ENCODE data around the gene MARK1.
"Not testable (repeated sequence)": the region's sequence is repeated elsewhere in the genome, so short reads cannot be mapped to it uniquely, and the experiment has no call there.

The MARK1 gene

GRCh38 chr1:220631238-220631815, 103.4 kb downstream of the MARK1 start:
- peak in 1 of 3 experiments; percentile 18 for DNase-seq

- DNase-seq = no peak
Measured at GRCh38 chr1:220637759-220638158, 109.8 kb downstream of the MARK1 start.

GRCh38 chr1:220642285-220642684, 114.3 kb downstream of the MARK1 start:
- no peak for DNase-seq

GRCh38 chr1:220652995-220653394, 125.1 kb downstream of the MARK1 start:
- DNase-seq = no peak

GRCh38 chr1:220655509-220655908, 127.6 kb downstream of the MARK1 start:
- no peak for DNase-seq

GRCh38 chr1:220655961-220656740, 128.2 kb downstream of the MARK1 start:
- peak in 1 of 3 experiments; percentile 14 for DNase-seq

GRCh38 chr1:220666349-220666748, 138.4 kb downstream of the MARK1 start:
- no peak for DNase-seq

- no peak for DNase-seq
Measured at GRCh38 chr1:220669005-220669404, 141.1 kb downstream of the MARK1 start.

GRCh38 chr1:220670365-220670764, 142.4 kb downstream of the MARK1 start:
- no peak for DNase-seq

- DNase-seq = no peak
Measured at GRCh38 chr1:220673921-220674320, 146.0 kb downstream of the MARK1 start.

- DNase-seq = no peak
Measured at GRCh38 chr1:220677251-220677650, 149.3 kb downstream of the MARK1 start.

- peak in 2 of 3 experiments; percentile 18 to 68 for DNase-seq
Measured at GRCh38 chr1:220680085-220680687, 152.2 kb downstream of the MARK1 start.

- DNase-seq = no peak
Measured at GRCh38 chr1:220681220-220681880, 153.4 kb downstream of the MARK1 start.

- no peak for DNase-seq
Measured at GRCh38 chr1:220682901-220683576, 155.1 kb downstream of the MARK1 start.

- DNase-seq = not testable (repeated sequence)
Measured at GRCh38 chr1:220683716-220684115, 155.8 kb downstream of the MARK1 start.

- no peak for DNase-seq
Measured at GRCh38 chr1:220684890-220685289, 157.0 kb downstream of the MARK1 start.

- DNase-seq = no peak
Measured at GRCh38 chr1:220685879-220686278, 157.9 kb downstream of the MARK1 start.

GRCh38 chr1:220687809-220688208, 159.9 kb downstream of the MARK1 start:
- no peak for DNase-seq

- no peak for DNase-seq
Measured at GRCh38 chr1:220689666-220690065, 161.7 kb downstream of the MARK1 start.

GRCh38 chr1:220690140-220691052, 162.5 kb downstream of the MARK1 start, which contains the start of gene C1orf115:
C1orf115 (plus strand) TSS chr1:220690363; CDS start chr1:220690403, 40 bp downstream.
- DNase-seq = peak; percentile 37 to 91 (median 87)

- DNase-seq = peak in 2 of 3 experiments; percentile 35 to 40
Measured at GRCh38 chr1:220691053-220691684, 163.2 kb downstream of the MARK1 start.

Measured in NCI-H1417 (cell line).